Kidney epithelial cell (primary cell): ENCODE measurements around the gene PDE2A. TPM values are rescaled to one million over a fixed set of nuclear protein-coding genes. Genes with fewer than 3 reads are reported as not detected.
"Not testable (repeated sequence)": the region's sequence is repeated elsewhere in the genome, so short reads cannot be mapped to it uniquely, and the experiment has no call there.

ENCODE experiments used
- DNase-seq: peaks from one replicate; pipeline ENCODE4 v3.0.0-alpha.2; 2010; ENCODE audit warnings: low read depth
- H3K27me3 ChIP-seq: 2 replicates; pipeline ENCODE4 v1.6.0; 2011; ENCODE audit warnings: low read length; ENCODE audit not compliant: control insufficient read depth, insufficient read depth
- H3K36me3 ChIP-seq: 2 replicates; pipeline ENCODE4 v1.5.1; 2011; ENCODE audit warnings: low read length; ENCODE audit not compliant: control insufficient read depth, insufficient read depth
- H3K4me3 ChIP-seq: 2 replicates; pipeline ENCODE4 v1.5.1; 2011; ENCODE audit warnings: low read depth, mild to moderate bottlenecking, control low read depth, low read length
- total RNA-seq: library from RNA; depleted of rRNA; stranded (reverse); fragments of >200 nt; gene quantifications from 2 replicates; pipeline ENCODE4 v1.2.3, GENCODE V29; 2015
- TF ChIP-seq, protein P1 (sequence below): IDR thresholded peaks from 2 replicates; pipeline ENCODE4 v1.5.1; 2011; ENCODE audit warnings: mild to moderate bottlenecking, moderate library complexity, low read length, control low read depth, inconsistent platforms; ENCODE audit not compliant: insufficient read depth, poor library complexity, severe bottlenecking

PDE2A gene
- total RNA-seq, 1 donor from 2014 or later, result 4.3 TPM

DNA sequence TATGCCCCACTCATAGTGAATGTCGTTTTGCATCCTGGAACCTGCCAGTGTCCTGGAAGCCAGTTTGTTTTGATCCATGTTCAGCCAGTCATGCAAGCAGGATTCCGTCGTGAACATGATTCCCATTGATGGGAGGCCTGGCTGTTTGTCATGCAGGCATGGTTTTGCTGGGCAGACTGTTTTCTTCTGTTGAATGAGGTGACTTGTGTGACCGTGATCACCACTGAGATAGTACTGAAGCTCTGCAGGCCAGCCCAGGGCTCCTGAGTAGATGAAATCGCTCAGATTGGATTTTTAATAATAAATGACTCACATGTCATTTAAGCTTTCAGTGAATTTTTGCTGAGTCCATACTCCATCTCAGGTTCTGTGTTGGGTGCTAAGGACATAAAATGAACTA, 117.8 kb downstream of the PDE2A start:
- TF ChIP-seq, protein P1, sequence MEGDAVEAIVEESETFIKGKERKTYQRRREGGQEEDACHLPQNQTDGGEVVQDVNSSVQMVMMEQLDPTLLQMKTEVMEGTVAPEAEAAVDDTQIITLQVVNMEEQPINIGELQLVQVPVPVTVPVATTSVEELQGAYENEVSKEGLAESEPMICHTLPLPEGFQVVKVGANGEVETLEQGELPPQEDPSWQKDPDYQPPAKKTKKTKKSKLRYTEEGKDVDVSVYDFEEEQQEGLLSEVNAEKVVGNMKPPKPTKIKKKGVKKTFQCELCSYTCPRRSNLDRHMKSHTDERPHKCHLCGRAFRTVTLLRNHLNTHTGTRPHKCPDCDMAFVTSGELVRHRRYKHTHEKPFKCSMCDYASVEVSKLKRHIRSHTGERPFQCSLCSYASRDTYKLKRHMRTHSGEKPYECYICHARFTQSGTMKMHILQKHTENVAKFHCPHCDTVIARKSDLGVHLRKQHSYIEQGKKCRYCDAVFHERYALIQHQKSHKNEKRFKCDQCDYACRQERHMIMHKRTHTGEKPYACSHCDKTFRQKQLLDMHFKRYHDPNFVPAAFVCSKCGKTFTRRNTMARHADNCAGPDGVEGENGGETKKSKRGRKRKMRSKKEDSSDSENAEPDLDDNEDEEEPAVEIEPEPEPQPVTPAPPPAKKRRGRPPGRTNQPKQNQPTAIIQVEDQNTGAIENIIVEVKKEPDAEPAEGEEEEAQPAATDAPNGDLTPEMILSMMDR, result no peak
- H3K36me3 ChIP-seq, result no peaks in the 10 kb centered on the region
- no peak overlapping the region for H3K4me3 ChIP-seq
- DNase-seq, result no peak
- H3K27me3 ChIP-seq, result peaks cover 2% of the 10 kb centered on the region

DNA sequence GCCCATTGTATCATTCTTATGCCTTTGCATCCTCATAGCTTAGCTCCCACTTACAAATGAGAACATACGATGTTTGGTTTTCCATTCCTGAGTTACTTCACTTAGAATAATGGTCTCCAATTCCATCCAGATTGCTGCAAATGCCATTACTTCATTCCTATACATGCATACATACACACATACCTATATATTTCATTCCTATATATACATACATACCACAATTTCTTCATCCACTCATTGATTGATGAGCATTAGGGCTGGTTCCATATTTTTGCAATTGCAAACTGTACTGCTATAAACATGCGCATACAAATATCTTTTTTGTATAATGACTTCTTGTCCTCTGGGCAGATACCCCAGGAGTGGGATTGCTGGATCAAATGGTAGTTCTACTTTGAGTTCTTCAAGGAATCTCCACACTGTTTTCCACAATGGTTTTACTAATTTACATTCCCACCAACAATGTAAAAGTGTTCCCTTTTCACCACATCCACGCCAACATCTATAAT, 119.2 kb downstream of the PDE2A start:
- not testable (repeated sequence) for DNase-seq

DNA sequence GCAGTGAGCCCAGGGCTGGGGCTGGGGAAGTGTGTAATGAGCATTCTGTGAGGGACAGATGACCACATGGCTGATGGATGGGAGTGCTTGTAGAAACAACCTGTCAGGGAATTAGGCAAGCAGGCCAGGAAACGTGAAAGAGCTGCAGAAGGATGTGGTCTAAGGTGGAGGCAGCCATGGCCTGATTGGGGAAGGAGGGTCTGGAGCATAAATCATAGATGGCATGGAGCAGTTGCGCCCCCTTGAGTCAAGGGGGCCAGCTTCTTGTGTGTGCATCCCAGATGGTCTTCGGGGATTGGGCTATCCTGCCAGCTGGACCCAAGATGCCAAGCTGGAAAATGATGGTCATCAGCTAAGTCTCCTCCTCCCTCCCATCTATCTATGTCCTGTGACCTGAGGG, 120.5 kb downstream of the PDE2A start:
- no peak for DNase-seq
- TF ChIP-seq, protein P1, result no peak
- H3K27me3 ChIP-seq, result peaks cover 2% of the 10 kb centered on the region
- no peak overlapping the region for H3K4me3 ChIP-seq
- no peaks in the 10 kb centered on the region for H3K36me3 ChIP-seq

More for the DNA sequence above, 119.2 kb downstream of the PDE2A start:
- H3K27me3 ChIP-seq, H3K4me3 ChIP-seq, H3K36me3 ChIP-seq: not testable (repeated sequence)

DNA sequence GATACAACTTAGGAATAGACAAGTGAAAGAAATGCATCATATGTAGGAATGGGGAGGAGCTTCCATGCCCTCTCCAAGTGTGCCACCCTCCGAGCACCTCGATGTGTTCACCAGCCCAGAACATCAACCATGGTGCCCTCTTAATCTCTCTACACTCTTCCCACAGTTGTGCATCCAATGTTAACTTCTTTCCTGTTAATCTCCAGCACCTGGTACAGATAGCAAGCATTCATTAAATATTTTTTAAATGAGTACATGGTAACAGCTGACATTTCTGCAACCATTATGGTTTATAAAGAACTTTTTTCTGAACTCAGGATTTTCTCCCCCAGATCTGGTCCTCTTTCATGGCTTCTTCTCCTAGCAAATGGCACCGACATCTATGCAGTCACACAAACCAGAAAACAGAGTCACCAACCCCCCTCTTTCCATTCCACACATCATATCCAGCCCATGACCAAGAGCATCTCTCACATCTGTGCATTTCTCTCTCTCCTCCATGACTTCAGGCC, 121.8 kb downstream of the PDE2A start:
- TF ChIP-seq, protein P1, result no peak
- Histone ChIP-seq H3K4me3 (no peak overlapping the region), H3K27me3 (peaks cover 2% of the 10 kb centered on the region), H3K36me3 (no peaks in the 10 kb centered on the region)
- DNase-seq, result no peak

DNA sequence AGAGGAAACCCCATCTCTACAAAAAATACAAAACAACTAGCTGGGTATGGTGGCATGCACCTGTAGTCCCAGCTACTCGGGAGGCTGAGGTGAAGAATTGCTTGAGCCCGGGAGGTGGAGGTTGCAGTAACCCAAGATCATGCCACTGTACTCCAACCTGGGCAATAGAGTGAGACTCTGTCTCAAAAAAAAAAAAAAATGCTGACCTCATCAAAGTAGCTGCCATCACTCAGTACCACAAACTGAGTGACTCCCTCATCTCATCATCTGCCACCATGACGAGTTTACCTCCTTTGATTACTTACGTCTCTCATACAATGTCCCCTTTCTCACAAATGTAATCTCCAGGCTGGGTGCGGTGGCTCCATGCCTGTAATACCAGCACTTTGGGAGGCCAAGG, 122.7 kb downstream of the PDE2A start:
- Histone ChIP-seq H3K36me3 (no peaks in the 10 kb centered on the region), H3K4me3 (no peak overlapping the region), H3K27me3 (no peaks in the 10 kb centered on the region)
- TF ChIP-seq, protein P1, result no peak
- no peak for DNase-seq

DNA sequence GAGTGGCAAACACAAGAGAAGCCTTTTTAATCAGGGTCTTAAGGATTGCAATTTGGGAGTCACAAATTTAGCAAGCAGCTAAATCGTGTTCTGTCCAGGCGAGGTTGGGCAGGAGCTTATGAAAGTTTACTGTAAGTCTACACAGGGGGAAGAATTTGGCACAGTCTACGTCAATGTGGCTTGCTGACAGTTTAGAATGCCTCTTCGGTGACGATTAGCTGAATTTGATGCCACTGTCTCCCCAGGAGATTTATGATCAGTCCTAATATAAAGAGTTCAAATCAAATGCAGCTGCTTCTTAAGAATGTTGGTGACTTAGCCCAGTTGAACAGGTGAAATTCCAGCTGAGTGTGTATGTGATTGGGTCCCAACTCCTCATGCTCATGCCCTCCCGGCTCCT, 125.8 kb downstream of the PDE2A start:
- TF ChIP-seq, protein P1, result no peak
- Histone ChIP-seq H3K36me3 (no peaks in the 10 kb centered on the region), H3K27me3 (no peaks in the 10 kb centered on the region), H3K4me3 (no peak overlapping the region)
- no peak for DNase-seq
